Endodermal cell (in vitro differentiated cells): ENCODE data around the gene LINC01488. TPM values are rescaled to one million over a fixed set of nuclear protein-coding genes. Genes with fewer than 3 reads are reported as not detected.

Experiments
- DNase-seq: peaks from one replicate; pipeline ENCODE4 v3.0.0-alpha.2; 2017
- H3K27ac ChIP-seq: 2 replicates; pipeline ENCODE4 v1.5.1; 2013; ENCODE audit warnings: mild to moderate bottlenecking, low read depth, low read length, moderate library complexity
- H3K27me3 ChIP-seq: 2 replicates; pipeline ENCODE4 v1.6.1; 2013; ENCODE audit warnings: mild to moderate bottlenecking, low read length, moderate library complexity; ENCODE audit not compliant: insufficient read depth, control insufficient read depth, poor library complexity, severe bottlenecking
- H3K36me3 ChIP-seq: 2 replicates; pipeline ENCODE4 v1.7.0; 2013; ENCODE audit warnings: mild to moderate bottlenecking, low read length, moderate library complexity; ENCODE audit not compliant: control insufficient read depth, insufficient read depth
- H3K4me1 ChIP-seq: one replicate; pipeline ENCODE4 v1.7.0; 2013; ENCODE audit warnings: low read length; ENCODE audit not compliant: control insufficient read depth, insufficient read depth
- H3K4me3 ChIP-seq: 2 replicates; pipeline ENCODE4 v1.5.1; 2013; ENCODE audit warnings: mild to moderate bottlenecking, low read length, moderate library complexity
- H3K9ac ChIP-seq: 2 replicates; pipeline ENCODE4 v1.6.1; 2013; ENCODE audit warnings: mild to moderate bottlenecking, low read length, moderate library complexity; ENCODE audit not compliant: poor library complexity, severe bottlenecking; ENCODE audit errors: extremely low read depth
- H3K9me3 ChIP-seq: 2 replicates; pipeline ENCODE4 v1.6.1; 2013; ENCODE audit warnings: mild to moderate bottlenecking, low read length, moderate library complexity; ENCODE audit not compliant: control insufficient read depth
- H3K27ac Mint-ChIP-seq: 2 replicates; pipeline ENCODE4 v1.8.0; 2020; ENCODE audit warnings: mixed read lengths
- H3K27me3 Mint-ChIP-seq: 2 replicates; pipeline ENCODE4 v1.8.0; 2021; ENCODE audit warnings: mild to moderate bottlenecking, mixed read lengths; ENCODE audit not compliant: insufficient read depth
- H3K36me3 Mint-ChIP-seq: 2 replicates; pipeline ENCODE4 v1.8.0; 2020; ENCODE audit warnings: low read depth, mixed read lengths
- H3K4me1 Mint-ChIP-seq: 2 replicates; pipeline ENCODE4 v1.8.0; 2020; ENCODE audit warnings: mixed read lengths
- H3K4me3 Mint-ChIP-seq: 2 replicates; pipeline ENCODE4 v1.8.0; 2020; ENCODE audit warnings: mild to moderate bottlenecking, moderate library complexity, mixed read lengths
- H3K9me3 Mint-ChIP-seq: 2 replicates; pipeline ENCODE4 v1.8.0; 2020; ENCODE audit warnings: mild to moderate bottlenecking, mixed read lengths
- CTCF ChIP-seq: fragments of 200-600 bp; sonication (generic); conservative IDR thresholded peaks from 2 replicates; pipeline ENCODE4 v1.5.0; 2021; ENCODE audit warnings: antibody characterized with exemption, mild to moderate bottlenecking
- WGBS, 2 experiments: methylation state at CpG; one replicate each; pipeline versions ENCODE4 v1.1.5 to v1.1.7; 2013; ENCODE audit warnings: missing lambda C conversion rate in 2 of 2, mixed read lengths in 1 of 2; ENCODE audit not compliant: insufficient coverage in 1 of 2, insufficient read length in 1 of 2; 5-methylcytosine and 5-hydroxymethylcytosine counted together
- total RNA-seq, 2 donors: library from RNA; stranded (reverse); fragmentation: NEBNext Ultra II Directional in 1 of 2; extraction: Animal tissue kit (Norgen Biotek cat#: 25700) in 1 of 2; gene quantifications; 2 replicates in 1 of 2; 3 replicates in 1 of 2; pipeline ENCODE4 v1.2.1, GENCODE V29; 2021

The LINC01488 gene
- total RNA-seq, 2 donors from 2014 or later: not detected

DNA sequence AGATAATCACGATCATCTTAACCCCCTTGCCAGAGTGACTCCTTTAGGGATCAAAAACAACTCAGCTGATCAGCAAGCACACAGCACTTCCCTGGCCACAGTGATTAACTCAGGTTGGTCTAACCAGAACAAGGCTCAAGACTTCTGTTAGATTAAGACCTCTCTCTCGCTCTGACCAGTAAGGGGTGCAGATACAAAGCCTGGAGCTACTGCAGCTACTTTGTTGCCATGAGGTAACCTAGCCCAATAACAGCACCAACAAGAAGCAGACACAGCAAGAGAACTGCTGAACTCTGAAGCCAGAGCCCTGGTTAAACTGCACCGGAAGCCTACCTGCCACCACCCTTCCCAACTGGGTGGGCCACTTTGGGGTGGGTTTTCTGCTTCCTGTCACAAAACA, 42.0 kb downstream of the LINC01488 start:
- Mint-ChIP-seq H3K9me3 (no peaks in the 10 kb centered on the region), H3K4me1 (peaks cover 20% of the 10 kb centered on the region), H3K27me3 (peaks cover 3% of the 10 kb centered on the region), H3K27ac (no peak overlapping the region), H3K4me3 (no peak overlapping the region), H3K36me3 (no peaks in the 10 kb centered on the region)
- no peak overlapping the region for H3K4me3 ChIP-seq
- no peaks in the 10 kb centered on the region for H3K27me3 ChIP-seq
- WGBS, 2 experiments: 86 to 93% methylated on average over 3 of the region's 3 CpGs
- no peak overlapping the region for H3K9ac ChIP-seq
- TF ChIP-seq CTCF: no peak
- H3K36me3 ChIP-seq: no peaks in the 10 kb centered on the region
- H3K27ac ChIP-seq: no peak overlapping the region
- no peak for DNase-seq
- H3K9me3 ChIP-seq: no peaks in the 10 kb centered on the region
- H3K4me1 ChIP-seq: no peaks in the 10 kb centered on the region

DNA sequence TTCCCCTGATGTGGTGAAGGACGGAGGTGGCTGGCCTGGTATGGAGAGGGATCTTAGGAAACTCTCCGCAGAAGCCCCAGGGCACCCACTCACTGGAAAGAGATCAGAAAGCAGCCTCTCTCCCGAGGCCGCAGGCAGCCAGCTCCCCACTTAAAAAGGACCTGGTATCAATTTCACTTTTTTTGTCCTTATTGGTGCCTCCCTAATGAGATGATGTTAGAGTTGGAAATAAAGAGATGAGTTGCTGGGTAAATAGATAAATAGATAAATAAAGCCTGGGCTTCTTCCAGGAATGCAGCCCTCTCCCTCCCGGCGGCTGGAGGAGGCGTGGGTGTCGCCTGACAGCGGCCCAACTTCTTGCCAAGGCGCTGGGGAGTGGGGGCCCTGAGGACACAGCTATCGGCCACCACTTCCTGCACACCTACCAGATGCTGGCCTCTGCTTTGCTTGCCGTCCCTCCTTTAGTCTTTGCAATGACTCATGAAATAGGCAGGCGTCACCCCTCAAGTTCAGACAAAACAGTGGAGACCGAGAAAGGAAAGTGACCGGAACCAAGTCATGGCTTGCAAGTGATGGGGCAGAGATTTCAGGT, 42.9 kb downstream of the LINC01488 start:
- H3K9me3 ChIP-seq: no peaks in the 10 kb centered on the region
- peak; percentile 56 for DNase-seq
- H3K36me3 ChIP-seq: no peaks in the 10 kb centered on the region
- peaks cover under 1% of the 10 kb centered on the region for H3K27me3 Mint-ChIP-seq
- no peak overlapping the region for H3K4me3 Mint-ChIP-seq
- 81 to 83% methylated on average over 9 to 15 of the region's 15 CpGs for WGBS, 2 experiments
- H3K27ac Mint-ChIP-seq: no peak overlapping the region
- H3K27me3 ChIP-seq: no peaks in the 10 kb centered on the region
- no peaks in the 10 kb centered on the region for H3K4me1 ChIP-seq
- no peak overlapping the region for H3K27ac ChIP-seq
- H3K4me1 Mint-ChIP-seq: peaks cover 20% of the 10 kb centered on the region
- H3K36me3 Mint-ChIP-seq: no peaks in the 10 kb centered on the region
- TF ChIP-seq CTCF: no peak
- no peak overlapping the region for H3K9ac ChIP-seq
- H3K9me3 Mint-ChIP-seq: no peaks in the 10 kb centered on the region
- no peak overlapping the region for H3K4me3 ChIP-seq

GRCh38 chr11:69524991-69525411, 43.5 kb downstream of the LINC01488 start:
- Histone ChIP-seq H3K9ac (no peak overlapping the region), H3K27me3 (no peaks in the 10 kb centered on the region), H3K27ac (no peak overlapping the region), H3K4me1 (no peaks in the 10 kb centered on the region), H3K9me3 (no peaks in the 10 kb centered on the region), H3K4me3 (no peak overlapping the region), H3K36me3 (no peaks in the 10 kb centered on the region)
- Mint-ChIP-seq H3K9me3 (no peaks in the 10 kb centered on the region), H3K4me1 (peaks cover 20% of the 10 kb centered on the region), H3K4me3 (no peak overlapping the region), H3K27ac (no peak overlapping the region), H3K27me3 (no peaks in the 10 kb centered on the region), H3K36me3 (no peaks in the 10 kb centered on the region)
- no peak for DNase-seq
- WGBS, 2 experiments: 88 to 92% methylated on average over 9 to 13 of the region's 15 CpGs
- no peak for TF ChIP-seq CTCF
